NOMO-1 (cell line): ENCODE results near the gene C17orf58.
"Not testable (repeated sequence)": the region's sequence is repeated elsewhere in the genome, so short reads cannot be mapped to it uniquely, and the experiment has no call there.

Experiments
- DNase-seq, 2 experiments: peaks; one replicate each; lab custom pipeline; 2025; ENCODE audit not compliant: unreplicated experiment in 2 of 2; lab: John Stamatoyannopoulos, UW

Gene C17orf58

DNA sequence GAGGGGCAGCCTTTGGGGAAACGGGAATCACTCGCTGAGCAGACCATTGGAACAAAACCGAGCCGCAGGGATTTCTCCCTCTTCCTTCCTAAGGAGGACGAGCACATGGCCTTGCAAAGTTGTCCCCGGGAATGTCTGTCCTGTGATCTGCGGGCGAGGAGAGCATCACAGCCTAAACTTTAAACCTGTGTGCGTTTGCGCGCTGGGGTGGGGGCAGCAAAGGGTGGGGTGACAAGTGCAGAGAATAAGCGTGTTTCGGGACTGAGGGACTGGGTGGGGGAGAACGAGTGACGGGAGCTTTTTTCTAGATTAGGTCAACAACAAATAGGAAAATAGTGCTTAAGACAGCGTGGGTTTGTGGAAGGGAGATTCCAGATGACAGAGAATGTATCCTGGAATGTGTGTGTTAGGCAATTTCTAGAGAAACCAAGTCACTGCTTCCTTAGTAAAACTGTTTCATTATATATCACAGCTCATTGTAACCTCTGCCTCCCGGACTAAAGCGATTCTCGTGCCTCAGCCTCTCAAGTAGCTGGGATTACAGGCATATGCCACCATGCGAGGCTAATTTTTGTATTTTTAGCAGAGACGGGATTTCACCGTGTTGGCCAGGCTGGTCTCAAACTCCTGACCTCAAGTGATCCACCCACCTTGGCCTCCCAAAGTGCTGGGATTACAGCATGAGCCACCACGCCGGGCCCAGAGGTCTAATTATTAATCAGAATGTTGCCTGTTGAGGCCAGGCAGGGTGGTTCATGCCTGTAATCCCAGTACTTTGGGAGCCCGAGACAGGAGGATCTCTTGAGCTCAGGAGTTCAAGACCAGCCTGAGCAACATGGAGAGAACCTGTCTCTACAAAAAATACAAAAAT lies at the start of gene C17orf58:
TSS of gene C17orf58 (minus strand) at position 169 of the 871 bp plus-strand sequence. CDS start 271 bp downstream, outside the sequence.
- not testable (repeated sequence) for DNase-seq

DNA sequence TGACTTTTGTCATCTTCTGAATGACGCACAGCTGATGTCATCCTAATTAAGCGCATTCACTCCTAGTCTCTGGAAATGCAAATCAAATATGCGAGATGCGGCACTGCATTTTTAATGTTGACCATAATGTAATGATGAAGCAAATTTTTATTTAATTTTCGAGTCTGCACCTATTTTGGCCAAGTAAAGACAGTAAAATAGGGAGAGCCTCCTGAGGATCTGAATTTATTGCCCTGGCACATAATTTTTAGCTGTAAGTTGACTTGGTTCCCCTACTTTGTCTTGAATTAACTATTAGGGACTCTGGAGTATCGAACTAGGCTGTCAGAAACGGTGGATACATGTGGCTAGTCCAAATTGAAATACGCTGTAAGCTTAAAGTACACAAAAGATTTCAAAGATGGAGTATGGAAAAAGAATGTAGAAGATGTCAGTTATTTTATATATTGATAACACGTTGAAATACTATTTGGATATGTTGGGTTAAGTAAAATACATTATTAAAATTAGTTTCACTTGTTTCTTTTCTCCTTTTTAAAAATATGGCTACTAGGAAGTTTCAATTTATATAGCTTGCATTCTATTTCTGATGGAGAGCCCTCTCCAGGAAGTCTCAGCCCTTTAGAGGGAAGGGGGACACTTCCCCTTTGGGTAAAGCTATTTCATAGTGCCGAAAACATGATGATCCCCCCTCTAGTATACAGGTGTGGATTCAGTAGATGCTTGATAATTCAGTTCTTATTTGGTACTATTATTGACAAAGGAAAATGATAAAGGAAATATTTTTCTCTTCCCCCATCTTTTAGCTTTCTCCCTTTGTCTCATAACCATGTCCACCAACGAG lies 40.3 kb upstream of the C17orf58 start:
- DNase-seq = peak in 1 of 2 experiments; percentile 44

DNA sequence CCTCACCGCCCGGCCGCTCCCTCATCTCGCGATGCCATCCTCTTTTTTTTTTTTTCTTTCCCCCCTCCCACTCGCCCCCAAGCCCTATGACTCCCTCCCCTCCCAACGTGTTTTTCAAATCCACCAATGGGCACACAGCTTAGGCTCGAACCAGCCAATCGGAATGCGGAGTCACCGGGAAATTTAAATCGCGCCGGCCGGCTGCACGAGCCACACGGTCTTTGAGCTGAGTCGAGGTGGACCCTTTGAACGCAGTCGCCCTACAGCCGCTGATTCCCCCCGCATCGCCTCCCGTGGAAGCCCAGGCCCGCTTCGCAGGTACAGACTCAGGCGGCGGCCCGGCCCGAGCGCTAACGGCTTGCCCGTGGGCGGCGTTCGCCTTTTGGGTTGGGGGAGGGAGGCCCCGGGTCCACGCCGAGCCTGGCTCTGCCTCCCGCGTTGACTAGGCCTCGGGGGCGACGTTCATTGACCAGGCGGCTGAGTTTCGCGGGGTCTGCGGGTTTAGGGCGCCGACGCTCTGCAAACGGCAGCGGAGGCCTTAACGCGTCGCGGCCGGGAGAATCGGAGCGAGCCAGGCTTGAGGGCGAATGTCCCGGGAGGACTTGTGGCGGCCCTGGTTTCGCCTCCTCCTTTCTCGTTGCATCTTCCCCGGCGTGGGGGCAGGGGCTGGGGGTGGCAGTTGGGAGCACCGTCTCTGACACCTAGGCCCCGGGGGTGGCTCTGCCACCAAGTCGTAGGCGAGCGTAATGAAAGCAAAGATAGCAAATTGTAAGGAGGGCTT lies 39.4 kb upstream of the C17orf58 start, which contains the start of gene KPNA2:
TSS of gene KPNA2 (plus strand) at position 213 of the 781 bp plus-strand sequence. CDS start 1,398 bp downstream, outside the sequence.
- peak; percentile 97 to 98 for DNase-seq

DNA sequence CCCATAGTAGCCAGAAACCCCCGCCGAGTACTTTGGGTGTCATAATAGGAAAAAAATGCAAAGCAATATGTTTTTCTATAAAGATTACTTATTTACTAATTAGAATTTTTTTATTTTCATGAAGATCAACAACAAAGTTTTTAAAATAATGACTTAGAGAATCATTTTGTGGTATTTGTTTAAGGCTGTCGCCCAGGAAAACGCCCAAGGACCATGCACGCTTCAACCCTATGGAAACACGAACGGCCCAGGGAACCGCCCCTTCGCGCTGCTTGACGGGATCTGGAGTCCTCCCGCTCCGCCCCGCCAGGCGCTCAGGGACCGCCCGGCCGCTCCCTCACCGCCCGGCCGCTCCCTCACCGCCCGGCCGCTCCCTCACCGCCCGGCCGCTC lies 38.9 kb upstream of the C17orf58 start:
- DNase-seq = peak in 1 of 2 experiments; percentile 98

DNA sequence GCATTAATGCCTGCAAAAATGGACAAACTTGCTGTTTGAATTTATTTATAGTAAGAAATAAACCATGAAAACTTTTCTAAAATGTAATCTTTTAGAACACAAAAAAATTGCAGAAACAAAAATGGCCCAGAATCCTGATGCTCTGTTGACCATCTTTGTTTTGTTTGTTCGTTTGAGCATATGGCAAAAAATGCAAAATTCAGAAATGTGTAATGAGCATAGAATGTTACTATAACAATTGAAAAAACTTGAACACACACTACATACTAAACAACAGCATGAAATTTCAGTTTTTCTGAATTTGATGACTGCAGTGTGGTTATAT lies 38.1 kb upstream of the C17orf58 start:
- no peak for DNase-seq

DNA sequence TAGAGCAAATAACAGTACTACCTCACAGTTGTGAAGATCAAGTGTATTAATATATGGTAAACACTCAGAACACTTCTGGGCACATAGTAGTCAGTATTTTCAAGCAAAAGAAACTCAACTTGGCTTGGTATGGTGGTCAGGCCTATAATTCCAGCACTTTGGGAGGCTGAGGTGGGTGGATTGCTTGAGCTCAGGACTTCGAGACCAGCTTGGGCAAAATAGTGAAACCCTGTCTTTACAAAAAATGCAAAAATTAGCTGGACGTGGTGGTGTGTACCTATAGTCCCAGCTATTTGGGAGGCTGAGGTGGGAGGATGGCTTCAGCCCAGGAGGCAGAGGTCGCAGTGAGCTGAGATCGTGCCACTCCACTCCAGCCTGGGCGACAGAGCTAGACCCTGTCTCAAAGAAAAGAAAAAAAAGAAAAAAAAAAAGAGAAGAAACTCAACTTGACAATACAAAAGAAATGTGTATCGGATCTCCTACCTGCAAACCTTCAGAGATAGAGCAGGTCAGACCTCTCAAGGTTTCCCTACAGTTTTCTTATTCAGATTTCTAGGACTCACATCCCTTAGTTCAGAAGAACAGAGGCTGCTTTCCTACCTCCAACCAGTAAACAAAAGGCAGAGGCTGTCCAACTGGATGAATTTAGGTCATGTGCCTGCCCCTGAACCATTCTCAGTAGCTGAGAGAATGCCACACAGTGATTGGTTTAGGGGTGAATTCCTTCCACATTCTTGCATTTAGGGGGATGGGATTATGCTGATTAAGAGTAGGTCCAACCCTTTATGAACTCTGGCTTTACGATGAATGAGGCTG lies 37.6 kb upstream of the C17orf58 start:
- no peak for DNase-seq

DNA sequence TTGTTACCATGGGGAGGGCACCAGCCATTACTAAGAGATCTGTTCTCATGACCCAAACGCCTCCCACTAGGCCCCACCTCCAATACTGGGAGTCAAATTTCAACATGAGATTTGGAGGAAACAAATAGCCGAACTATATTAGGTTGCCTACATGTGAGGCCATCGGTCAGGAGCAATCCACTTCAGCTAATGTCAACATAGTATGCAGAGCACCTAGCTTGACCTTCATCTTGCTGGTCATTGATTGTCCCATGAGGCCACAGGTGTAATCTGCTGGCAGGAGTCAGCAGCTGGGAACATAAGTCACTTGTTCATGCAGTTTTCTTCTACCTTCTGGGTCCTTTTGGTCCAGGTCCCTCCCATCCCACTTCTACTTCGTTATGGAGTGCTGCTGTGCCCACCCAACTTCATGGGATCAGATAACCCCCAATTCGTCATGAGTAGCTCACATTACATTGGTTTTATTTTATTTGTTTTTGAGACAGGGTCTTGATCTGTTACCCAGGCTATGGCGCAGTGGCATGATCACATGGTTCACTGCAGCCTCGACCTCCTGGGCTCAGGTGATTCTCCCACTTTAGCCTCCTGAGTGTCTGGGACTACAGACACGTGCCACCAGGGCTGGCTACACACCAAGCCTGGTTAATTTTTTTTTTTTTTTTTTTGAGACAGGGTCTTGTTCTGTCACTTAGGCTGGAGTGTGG lies 33.4 kb upstream of the C17orf58 start:
- DNase-seq = no peak

DNA sequence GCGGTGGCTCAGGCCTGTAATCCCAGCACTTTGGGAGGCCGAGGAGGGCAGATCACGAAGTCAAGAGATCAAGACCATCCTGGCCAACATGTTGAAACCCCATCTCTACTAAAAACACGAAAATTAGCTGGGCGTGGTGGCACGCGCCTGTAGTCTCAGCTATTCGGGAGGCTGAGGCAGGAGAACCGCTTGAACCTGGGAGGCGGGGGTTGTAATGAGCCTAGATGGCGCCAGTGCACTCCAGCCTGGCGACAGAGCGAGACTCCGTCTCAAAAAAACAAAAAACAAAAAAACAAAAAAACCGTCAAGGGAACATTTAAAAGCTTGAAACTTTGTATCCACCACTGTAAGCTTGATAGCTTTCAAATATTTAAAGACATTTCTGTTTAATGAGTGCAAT lies 26.3 kb upstream of the C17orf58 start:
- not testable (repeated sequence) for DNase-seq

DNA sequence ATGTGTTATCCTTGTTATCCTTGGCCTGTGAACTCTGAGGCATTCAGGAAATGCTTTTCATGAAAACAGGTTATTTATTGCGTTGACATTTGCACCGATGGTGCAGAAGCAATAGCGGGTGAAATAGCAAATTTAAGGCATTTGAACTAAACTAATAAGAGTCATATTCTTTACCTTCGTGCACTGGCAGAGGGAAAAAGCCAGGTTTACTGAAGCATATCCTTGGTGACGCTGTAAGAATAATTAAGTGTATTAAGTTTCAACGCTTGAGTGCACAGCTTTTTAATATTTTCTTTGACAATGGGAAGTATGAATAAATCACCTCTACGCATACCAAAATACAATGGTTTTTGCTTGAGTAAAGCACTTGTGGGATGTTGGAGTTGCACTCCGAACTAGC lies 25.7 kb upstream of the C17orf58 start:
- DNase-seq = no peak

DNA sequence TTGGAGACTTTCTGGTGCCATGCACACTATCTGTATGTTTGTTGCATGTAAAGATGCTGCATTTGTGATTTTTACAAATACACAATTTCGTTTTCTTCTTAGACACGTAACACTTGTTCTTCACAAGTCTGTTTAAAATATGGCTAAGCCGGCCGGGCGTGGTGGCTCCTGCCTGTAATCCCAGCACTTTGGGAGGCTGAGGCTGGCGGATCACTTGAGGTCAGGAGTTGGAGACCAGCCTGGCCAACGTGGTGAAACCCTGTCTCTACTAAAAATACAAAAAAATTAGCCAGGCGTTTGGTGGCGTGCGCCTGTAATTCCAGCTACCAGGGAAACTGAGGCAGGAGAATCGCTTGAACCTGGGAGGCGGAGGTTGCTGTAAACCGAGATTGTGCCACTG lies 24.5 kb upstream of the C17orf58 start:
- DNase-seq = not testable (repeated sequence)

DNA sequence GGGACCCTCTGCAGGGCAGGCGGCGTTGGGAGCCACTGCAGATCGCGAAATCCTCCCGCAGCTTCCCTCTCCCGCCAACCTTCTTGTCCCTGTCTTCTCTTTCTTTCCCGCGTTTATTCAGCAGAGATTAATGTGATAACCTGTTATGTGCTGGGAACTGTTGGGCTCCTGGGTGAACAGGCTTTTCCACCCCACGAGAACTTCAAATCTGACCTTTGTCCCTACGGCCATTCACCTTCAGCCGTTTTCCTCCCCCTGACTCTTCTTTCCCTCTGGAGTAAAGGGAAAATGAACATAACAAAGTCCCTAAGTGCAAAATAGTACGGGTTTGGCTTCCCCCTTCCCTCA lies 24.1 kb upstream of the C17orf58 start:
- DNase-seq = peak in 1 of 2 experiments; percentile 56

DNA sequence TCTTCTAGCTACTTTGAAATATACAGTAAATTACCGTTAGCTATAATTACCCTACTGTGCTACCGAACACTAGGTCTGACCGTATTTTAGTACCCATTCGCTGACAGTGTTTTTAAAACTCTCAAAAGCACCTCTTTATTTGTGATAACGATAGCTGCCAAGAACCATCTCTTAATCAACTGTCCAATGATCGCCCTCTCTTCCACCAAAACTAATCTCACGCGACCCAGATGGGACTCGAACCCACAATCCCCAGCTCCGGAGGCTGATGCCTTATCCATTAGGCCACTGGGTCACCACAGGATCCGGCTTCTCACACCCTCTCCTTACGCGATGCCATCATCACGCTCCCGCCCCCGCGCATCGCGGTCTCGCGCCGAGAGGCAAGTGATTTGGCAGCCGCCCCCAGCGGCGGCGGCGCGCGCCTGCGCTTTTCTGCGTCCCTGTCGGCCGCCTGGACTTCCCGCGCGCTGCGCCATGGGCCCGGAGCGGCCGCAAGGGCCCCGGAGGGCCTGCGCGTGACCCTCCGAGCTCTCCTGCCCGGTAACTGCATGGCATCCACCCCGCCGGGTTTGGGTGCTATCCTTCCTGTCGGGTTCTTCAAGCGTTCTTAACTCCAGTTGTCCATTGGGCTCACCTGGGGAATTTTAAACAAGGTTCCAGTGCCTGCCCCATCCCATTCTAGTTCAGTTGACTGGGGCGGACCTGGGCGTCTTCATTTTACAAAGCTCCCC lies 23.6 kb upstream of the C17orf58 start:
- DNase-seq = peak; percentile 88 to 96

DNA sequence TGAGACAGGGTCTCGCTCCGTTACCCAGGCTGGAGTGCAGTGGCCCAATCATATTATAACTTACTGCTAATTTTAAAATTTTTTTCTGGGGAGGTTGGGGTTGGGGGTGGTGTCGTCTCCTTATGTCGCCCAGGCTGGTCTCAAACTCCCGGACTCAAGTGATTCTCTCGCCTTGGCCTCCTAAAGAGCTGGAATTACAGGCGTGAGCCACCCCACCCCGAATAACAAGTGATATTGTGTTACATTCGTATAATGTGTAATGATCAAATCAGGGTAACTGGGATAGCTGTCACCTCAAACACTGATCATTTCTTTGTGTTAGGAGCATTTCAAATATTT lies 23.0 kb upstream of the C17orf58 start:
- DNase-seq = no peak

DNA sequence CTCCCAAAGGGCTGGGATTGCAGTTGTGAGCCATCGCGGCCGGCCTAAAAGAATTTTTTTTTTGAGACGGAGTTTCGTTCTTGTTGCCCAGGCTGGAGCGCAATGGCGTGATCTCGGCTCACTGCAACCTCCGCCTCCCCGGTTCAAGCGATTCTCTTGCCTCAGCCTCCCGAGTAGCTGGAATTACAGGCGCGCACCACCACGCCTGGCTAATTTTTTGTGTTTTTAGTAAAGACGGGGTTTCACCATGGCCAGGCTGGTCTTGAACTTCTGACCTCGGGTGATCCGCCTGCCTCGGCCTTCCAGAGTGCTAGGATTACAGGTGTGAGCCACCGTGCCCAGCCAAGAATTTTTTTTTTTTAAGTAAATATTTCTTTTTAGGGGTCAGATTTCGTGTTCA lies 22.2 kb upstream of the C17orf58 start:
- DNase-seq = not testable (repeated sequence)

DNA sequence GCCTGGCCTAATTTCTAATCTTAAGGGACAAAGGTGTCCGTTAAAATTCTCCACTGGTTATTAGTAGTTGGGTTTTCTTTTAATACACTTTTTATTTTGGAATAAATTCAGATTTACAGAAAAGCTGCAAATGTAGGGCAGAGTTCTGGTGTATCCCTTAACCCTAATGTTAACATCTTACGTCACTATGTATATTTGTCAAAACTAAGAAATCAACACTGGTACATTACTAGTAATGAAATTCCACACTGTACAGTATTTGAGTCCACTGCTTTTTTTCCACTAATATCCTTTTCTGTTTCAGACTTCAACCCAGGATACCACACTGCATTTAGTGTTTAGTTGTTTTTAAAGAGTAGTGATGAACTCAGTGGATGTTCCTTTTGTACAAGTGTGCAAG lies 20.6 kb upstream of the C17orf58 start:
- DNase-seq = no peak

DNA sequence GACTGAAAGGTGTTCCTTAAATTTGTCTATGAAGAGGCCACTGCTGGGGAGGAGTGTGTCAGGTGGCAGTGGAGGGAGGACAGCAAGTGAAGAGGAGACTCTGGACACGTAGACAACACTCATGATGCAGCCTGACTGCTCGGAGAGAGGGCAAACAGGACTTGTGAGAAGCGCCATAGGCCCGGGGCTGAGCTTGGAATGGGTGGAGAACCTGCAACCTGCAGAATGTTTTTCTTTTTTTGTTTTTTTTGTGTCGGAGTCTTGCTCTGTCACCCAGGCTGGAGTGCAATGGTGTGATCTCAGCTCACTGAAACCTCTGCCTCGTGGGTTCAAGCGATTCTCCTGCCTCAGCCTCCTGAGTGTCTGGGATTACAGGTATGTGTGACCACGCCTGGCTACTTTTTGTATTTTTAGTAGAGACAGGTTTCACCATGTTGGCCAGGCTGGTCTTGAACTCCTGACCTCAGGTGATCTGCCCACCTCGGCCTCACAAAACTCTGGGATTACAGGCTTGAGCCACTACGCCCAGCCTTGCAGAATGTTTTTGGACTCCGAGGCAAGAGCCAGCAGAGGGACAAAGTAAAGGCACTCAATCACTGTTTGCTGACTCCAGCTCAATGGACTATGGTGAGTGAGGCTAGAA lies 18.9 kb upstream of the C17orf58 start:
- no peak for DNase-seq

DNA sequence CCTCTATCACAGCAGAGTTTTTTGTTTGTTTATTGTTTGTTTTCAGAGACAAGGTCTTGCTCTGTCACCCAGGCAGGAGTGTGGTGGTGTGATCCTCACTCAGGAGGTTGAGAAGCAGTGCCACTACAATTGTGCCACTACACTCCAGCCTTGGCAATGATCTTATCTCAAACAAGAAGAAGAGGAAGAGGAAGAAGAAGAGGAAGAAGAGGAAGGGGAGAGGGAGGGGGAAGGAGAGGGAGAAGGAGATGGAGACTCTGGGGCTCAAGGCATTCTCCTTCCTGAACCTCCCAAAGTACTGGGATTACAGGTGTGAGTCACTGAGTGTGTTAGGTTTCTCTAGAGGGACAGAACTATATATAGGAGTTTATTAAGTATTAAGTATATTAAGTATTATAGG lies 17.1 kb upstream of the C17orf58 start:
- no peak for DNase-seq

DNA sequence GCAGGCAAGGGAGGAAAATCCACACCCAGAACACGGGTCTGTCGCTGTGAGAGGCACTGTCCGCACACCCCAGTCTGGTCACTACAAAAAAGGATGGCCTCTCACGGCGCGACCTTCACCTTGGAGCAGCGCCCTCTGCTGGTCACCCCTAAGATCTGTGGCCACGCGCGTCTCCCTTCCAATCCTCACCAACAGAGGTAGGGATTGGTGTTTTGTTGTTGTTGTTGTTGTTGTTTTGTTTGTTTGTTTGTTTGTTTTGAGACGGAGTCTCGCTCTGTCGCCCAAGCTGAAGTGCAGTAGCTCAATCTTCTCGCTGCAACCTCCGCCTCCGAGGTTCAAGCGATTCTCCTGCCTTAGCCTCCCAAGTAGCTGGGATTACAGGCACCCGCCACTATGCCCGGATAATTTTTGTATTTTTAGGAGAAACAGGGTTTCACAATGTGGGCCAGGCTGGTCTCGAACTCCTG lies 15.0 kb upstream of the C17orf58 start:
- DNase-seq = peak; percentile 44 to 45
